OCI-LY7 (cell line): ENCODE results near the gene BCL7C. TPM values are rescaled to one million over a fixed set of nuclear protein-coding genes. Genes with fewer than 3 reads are reported as not detected.

Source experiments
- BruUV-seq: library from RNA; stranded (reverse); fragments of 400-500 nt; replicated peaks from 2 replicates; lab custom pipeline; 2021; lab: Mats Ljungman, UMichigan
- CTCF ChIA-PET: fragments of 300-600 bp; sonication (Branson Sonifier 250); formaldehyde crosslinking; loops from one replicate; lab custom pipeline; 2022; ENCODE audit warnings: antibody characterized with exemption; ENCODE audit not compliant: unreplicated experiment; lab: Charles Lee
- POLR2A ChIA-PET: fragments of 300-600 bp; sonication (Branson Sonifier 250); formaldehyde crosslinking; loops from one replicate; lab custom pipeline; 2022; ENCODE audit warnings: antibody characterized with exemption; lab: Charles Lee
- DNase-seq: peaks from one replicate; pipeline ENCODE4 v3.0.0-alpha.2; 2015; ENCODE audit warnings: low spot score
- H2AFZ ChIP-seq: fragments of 200-600 bp; sonication (generic), shearing (Covaris generic); 2 replicates; pipeline ENCODE4 v1.6.1; 2014; ENCODE audit warnings: mild to moderate bottlenecking, antibody characterized with exemption, low read length, moderate library complexity
- H3K27ac ChIP-seq: fragments of 200-600 bp; sonication (generic); 2 replicates; pipeline ENCODE4 v1.5.1; 2014; ENCODE audit warnings: mixed run types, low read depth, mild to moderate bottlenecking, moderate library complexity, low read length, inconsistent platforms; ENCODE audit not compliant: poor library complexity, severe bottlenecking
- H3K36me3 ChIP-seq: fragments of 200-600 bp; sonication (generic); 2 replicates; pipeline ENCODE4 v1.6.1; 2014; ENCODE audit warnings: mild to moderate bottlenecking, antibody characterized with exemption, low read length, moderate library complexity, mixed read lengths; ENCODE audit not compliant: insufficient read depth
- H3K4me1 ChIP-seq: fragments of 200-600 bp; sonication (generic); 2 replicates; pipeline ENCODE4 v1.5.1; 2014; ENCODE audit warnings: mild to moderate bottlenecking, low read length; ENCODE audit not compliant: insufficient read depth, poor library complexity, severe bottlenecking
- H3K4me2 ChIP-seq: fragments of 200-600 bp; sonication (generic); 2 replicates; pipeline ENCODE4 v1.6.1; 2014; ENCODE audit warnings: mild to moderate bottlenecking, low read length
- H3K4me3 ChIP-seq: fragments of 200-600 bp; sonication (generic); 2 replicates; pipeline ENCODE4 v1.5.1; 2014; ENCODE audit warnings: mild to moderate bottlenecking, low read depth, low read length; ENCODE audit not compliant: poor library complexity, severe bottlenecking
- H3K79me2 ChIP-seq: fragments of 200-600 bp; sonication (generic); 2 replicates; pipeline ENCODE4 v1.6.1; 2016; ENCODE audit warnings: low read depth, mild to moderate bottlenecking, low read length, moderate library complexity, mixed read lengths; ENCODE audit not compliant: insufficient read depth
- H3K9me2 ChIP-seq: fragments of 200-600 bp; sonication (generic); 2 replicates; pipeline ENCODE4 v1.6.1; 2016; ENCODE audit warnings: mild to moderate bottlenecking, low read length, mixed read lengths; ENCODE audit not compliant: insufficient read depth
- H3K9me3 ChIP-seq: fragments of 200-600 bp; sonication (generic); 2 replicates; pipeline ENCODE4 v1.6.1; 2014; ENCODE audit warnings: mild to moderate bottlenecking, mixed run types, low read length, mixed read lengths
- H4K20me1 ChIP-seq: fragments of 200-600 bp; sonication (generic); 2 replicates; pipeline ENCODE4 v1.6.1; 2014; ENCODE audit warnings: mild to moderate bottlenecking, antibody characterized with exemption, low read length, moderate library complexity, mixed read lengths; ENCODE audit not compliant: insufficient read depth
- CTCF ChIP-seq: fragments of 200-600 bp; sonication (generic); conservative IDR thresholded peaks from 2 replicates; pipeline ENCODE4 v1.5.1; 2014; ENCODE audit warnings: mild to moderate bottlenecking, antibody characterized with exemption, low read length, moderate library complexity, mixed read lengths
- EZH2phosphoT487 ChIP-seq: fragments of 200-600 bp; sonication (generic); IDR thresholded peaks from 2 replicates; pipeline ENCODE4 v1.6.1; 2018; ENCODE audit warnings: low read depth, borderline replicate concordance, mild to moderate bottlenecking, mixed run types, antibody characterized with exemption, low read length, moderate library complexity, mixed read lengths
- intact Hi-C: fragments of 100-400 bp; cut with micrococcal nuclease; formaldehyde crosslinking; loops from one replicate; pipeline ENCODE4 v1.10.0; 2022; ENCODE audit not compliant: unreplicated experiment
- total RNA-seq, 2 experiments: library from RNA; depleted of rRNA in 1 of 2; stranded (reverse); fragments of >200 nt in 1 of 2; shearing (Covaris generic) in 1 of 2; gene quantifications; 2 replicates each; pipeline ENCODE4 v1.2.3, GENCODE V29; 2014 to 2022

The BCL7C gene
- total RNA-seq, 2 experiments from 2014 or later, result 11.0 to 17.8 TPM

GRCh38 chr16:30874244-30874820 is 19.5 kb downstream of the BCL7C start:
- no peak for TF ChIP-seq CTCF
- no peak for TF ChIP-seq EZH2phosphoT487
- Histone ChIP-seq H3K9me2 (no peaks in the 10 kb centered on the region), H3K27ac (peak overlapping the region; percentile 78), H3K79me2 (peaks cover 19% of the 10 kb centered on the region; the same call in 1 of the 2 replicates), H4K20me1 (no peaks in the 10 kb centered on the region), H3K4me3 (peak overlapping the region; percentile 89), H3K9me3 (no peaks in the 10 kb centered on the region), H3K36me3 (peaks cover 7% of the 10 kb centered on the region), H2AFZ (peak overlapping the region; percentile 59; the same call in 1 of the 2 replicates), H3K4me1 (peaks cover 34% of the 10 kb centered on the region), H3K4me2 (peak overlapping the region; percentile 97)
- BruUV-seq, result no TSS peak
- POLR2A ChIA-PET, result interaction anchor here (0.9 to 1.5 kb wide), 5 partner anchors 21 to 30 kb away, joined by 3 to 4 read pairs (median 3); no protein-coding TSS in a partner anchor
- CTCF ChIA-PET, result interaction anchor here (1.4 kb wide), 1 partner anchor 60 kb away, joined by 3 read pairs; no protein-coding TSS in a partner anchor
- no peak for DNase-seq
- intact Hi-C loops, result no loop called here

- ChIA-PET POLR2A (no interaction called here), CTCF (no interaction called here)
- TF ChIP-seq EZH2phosphoT487, result no peak
- no peak for TF ChIP-seq CTCF
- no peaks in the 10 kb centered on the region for H3K36me3 ChIP-seq
- no peak for DNase-seq
- H2AFZ ChIP-seq, result no peak overlapping the region
- no TSS peak for BruUV-seq
- no peaks in the 10 kb centered on the region for H4K20me1 ChIP-seq
- no peak overlapping the region for H3K27ac ChIP-seq
- H3K4me2 ChIP-seq, result no peak overlapping the region
- H3K79me2 ChIP-seq, result peaks cover 5% of the 10 kb centered on the region; the same call in 1 of the 2 replicates
- no peak overlapping the region for H3K4me3 ChIP-seq
- H3K4me1 ChIP-seq, result peaks cover 36% of the 10 kb centered on the region
- intact Hi-C loops, result no loop called here
- no peaks in the 10 kb centered on the region for H3K9me3 ChIP-seq
- H3K9me2 ChIP-seq, result no peaks in the 10 kb centered on the region
These were observed 23.0 kb downstream of the BCL7C start for GRCh38 chr16:30870904-30871303.

- Histone ChIP-seq H3K36me3 (no peaks in the 10 kb centered on the region), H3K4me2 (no peak overlapping the region), H2AFZ (no peak overlapping the region), H3K4me1 (peaks cover 21% of the 10 kb centered on the region), H3K4me3 (no peak overlapping the region), H4K20me1 (no peaks in the 10 kb centered on the region), H3K9me2 (no peaks in the 10 kb centered on the region), H3K9me3 (no peaks in the 10 kb centered on the region), H3K27ac (no peak overlapping the region), H3K79me2 (no peaks in the 10 kb centered on the region)
- ChIA-PET POLR2A (interaction anchor here (0.6 to 1.1 kb wide), 3 partner anchors 25 to 39 kb away, joined by 4 to 5 read pairs (median 4); no protein-coding TSS in a partner anchor), CTCF (no interaction called here)
- no TSS peak for BruUV-seq
- DNase-seq, result no peak
- no peak for TF ChIP-seq EZH2phosphoT487
- peak; percentile 39 for TF ChIP-seq CTCF
- intact Hi-C loops, result no loop called here
These were observed 26.1 kb downstream of the BCL7C start for GRCh38 chr16:30867747-30868146.
